GM21529 (cell line): Measurements from ENCODE around the gene ANKK1.

Experiments used
- ATAC-seq: cut with Tn5 transposase; IDR thresholded peaks from one replicate; pipeline ENCODE4 v1.9.1; 2021; ENCODE audit not compliant: unreplicated experiment

ANKK1 gene

DNA sequence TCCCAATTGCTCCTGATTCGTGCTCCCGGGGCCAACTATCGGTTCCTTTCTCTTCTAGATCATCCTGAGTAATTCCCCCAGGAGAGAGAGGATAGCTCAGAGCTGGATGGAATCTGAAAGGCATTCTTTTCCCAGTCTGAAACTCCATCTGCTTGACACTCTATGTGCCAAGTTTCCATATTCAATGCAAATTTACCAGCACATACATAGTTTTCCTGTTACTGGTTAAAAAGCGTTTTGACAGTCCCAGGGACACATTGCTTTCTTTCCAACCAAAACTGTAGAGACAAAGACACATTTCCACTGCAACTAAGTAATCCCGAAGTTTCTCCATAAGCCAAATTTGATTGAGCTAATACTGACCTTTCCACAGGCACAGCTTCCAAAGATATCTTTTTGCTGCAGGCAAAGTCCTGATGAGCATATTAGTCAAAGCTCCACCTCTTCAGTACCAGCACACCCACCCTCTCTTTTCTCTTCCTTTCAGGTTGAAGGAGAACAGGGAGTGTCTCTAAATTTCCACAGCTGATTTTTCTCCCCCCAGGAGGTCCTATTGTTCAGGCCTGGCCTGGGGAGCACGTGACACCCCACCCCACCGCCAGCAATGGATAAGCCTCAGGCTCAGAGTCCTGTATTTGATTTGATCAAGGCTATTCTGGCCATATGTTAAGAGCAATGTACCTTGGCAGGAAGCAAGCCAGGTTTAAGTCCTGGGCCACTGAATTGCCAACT, 9.7 kb upstream of the ANKK1 start:
- ATAC-seq: no peak

- ATAC-seq: no peak
Measured at GRCh38 chr11:113378692-113379091, 8.9 kb upstream of the ANKK1 start.

- no peak for ATAC-seq
Measured at GRCh38 chr11:113382121-113382520, 5.5 kb upstream of the ANKK1 start.

DNA sequence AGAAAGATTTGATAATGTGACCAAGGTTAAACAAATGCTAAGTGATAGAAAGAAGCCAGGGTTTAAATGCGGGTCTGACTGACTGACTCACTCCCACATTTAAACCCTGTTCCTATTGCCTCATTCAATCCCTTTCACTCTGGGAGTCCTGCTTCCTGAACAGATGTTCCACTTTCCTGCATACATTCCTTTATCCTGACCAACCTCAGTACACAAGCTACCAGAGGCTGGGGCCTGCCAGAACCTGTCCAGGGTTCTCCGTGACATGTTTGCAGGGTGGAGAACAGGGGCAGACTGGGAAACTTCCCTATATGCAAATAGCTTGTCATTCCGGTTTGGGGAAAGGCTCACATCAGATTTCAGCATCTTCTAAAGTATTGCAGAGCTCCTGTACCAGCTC, 3.0 kb upstream of the ANKK1 start:
- no peak for ATAC-seq

DNA sequence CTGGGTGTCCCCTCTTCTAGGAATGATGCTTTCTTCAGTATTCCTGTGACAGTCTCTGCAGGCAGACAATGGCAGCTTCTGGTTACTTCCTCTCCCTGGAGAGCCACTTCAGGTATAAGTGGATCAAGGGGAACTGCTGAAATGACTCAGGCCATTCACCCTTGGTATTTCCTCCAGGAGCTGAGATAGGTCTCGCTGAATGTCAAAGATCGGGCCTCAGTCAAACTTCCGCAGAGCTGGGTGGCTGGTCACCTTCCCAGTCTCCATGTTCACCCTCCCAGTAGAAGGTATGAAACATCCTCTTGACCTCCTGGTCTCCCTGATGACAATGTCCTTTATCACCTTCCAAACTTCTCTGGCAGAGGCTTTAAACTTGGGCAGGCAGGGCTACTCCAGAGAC, 1.8 kb upstream of the ANKK1 start:
- no peak for ATAC-seq

DNA sequence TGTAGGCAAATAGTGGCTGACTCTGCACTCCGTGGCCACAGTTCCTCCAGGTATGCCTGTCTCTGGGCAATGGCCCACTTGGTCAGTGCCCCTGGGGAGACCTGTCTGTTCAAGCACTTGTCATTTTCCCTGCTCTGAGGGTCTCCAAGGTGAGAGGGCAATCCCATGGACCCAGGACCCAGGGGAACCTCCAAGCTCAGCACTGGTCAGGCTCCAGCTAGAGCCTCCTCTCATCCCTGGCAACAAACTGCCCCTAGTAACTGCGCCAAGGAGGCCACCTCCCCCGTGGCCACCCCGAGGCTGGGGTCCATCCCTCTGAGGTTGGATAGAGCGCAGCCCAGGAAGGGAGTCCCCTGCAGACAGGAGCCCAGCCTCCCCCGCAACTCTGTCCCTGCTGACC, 713 bp upstream of the ANKK1 start:
- no peak for ATAC-seq

GRCh38 chr11:113389272-113389671, 1.7 kb downstream of the ANKK1 start:
- no peak for ATAC-seq

GRCh38 chr11:113392236-113392921, 4.8 kb downstream of the ANKK1 start:
- no peak for ATAC-seq

GRCh38 chr11:113393501-113393985, 6.0 kb downstream of the ANKK1 start:
- ATAC-seq: no peak

GRCh38 chr11:113394919-113395318, 7.3 kb downstream of the ANKK1 start:
- no peak for ATAC-seq

DNA sequence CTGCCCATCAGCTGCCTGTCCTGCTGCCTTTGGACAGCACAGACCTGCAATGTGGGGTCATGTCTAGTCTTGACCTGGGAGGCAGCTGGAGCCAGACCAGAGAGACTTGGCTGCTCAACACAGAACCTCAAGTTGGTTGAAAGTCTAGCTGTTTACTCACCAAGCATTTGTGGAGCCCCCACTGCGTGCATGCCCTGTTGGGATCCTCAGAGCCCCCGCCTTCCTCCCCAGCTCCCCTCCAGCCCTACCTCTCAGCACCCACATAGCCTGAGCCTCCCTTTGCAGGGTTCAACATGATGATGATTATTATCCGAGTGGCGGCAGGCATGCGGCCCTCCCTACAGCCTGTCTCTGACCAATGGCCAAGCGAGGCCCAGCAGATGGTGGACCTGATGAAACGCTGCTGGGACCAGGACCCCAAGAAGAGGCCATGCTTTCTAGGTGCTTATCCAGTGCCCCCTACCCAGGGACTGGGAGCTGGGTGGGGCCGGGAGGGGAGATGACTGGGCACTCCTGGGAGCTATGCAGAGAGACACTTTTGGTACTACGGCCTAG, 8.3 kb downstream of the ANKK1 start:
- no peak for ATAC-seq

GRCh38 chr11:113396690-113397089, 9.1 kb downstream of the ANKK1 start:
- ATAC-seq: no peak

GRCh38 chr11:113397212-113397611, 9.6 kb downstream of the ANKK1 start:
- ATAC-seq: no peak

- ATAC-seq: no peak
Measured at GRCh38 chr11:113397821-113398220, 10.2 kb downstream of the ANKK1 start.

DNA sequence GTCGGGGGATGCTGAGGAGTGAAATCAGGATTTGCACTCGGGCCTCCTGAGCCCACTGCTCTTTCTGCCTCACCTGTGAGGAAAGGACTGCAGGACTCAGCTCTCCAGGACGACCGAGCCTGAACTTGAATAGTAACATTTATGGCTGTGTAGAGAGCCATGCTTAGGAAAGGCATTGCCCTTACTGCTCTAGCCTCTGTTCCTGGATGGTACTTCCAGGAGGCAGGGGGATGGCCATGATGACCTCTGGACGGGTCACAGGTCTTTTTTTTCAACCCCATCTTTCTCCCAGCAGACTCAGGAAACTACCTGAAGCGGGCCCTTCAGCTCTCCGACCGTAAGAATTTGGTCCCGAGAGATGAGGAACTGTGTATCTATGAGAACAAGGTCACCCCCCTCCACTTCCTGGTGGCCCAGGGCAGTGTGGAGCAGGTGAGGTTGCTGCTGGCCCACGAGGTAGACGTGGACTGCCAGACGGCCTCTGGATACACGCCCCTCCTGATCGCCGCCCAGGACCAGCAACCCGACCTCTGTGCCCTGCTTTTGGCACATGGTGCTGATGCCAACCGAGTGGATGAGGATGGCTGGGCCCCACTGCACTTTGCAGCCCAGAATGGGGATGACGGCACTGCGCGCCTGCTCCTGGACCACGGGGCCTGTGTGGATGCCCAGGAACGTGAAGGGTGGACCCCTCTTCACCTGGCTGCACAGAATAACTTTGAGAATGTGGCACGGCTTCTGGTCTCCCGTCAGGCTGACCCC, 11.3 kb downstream of the ANKK1 start:
- no peak for ATAC-seq

DNA sequence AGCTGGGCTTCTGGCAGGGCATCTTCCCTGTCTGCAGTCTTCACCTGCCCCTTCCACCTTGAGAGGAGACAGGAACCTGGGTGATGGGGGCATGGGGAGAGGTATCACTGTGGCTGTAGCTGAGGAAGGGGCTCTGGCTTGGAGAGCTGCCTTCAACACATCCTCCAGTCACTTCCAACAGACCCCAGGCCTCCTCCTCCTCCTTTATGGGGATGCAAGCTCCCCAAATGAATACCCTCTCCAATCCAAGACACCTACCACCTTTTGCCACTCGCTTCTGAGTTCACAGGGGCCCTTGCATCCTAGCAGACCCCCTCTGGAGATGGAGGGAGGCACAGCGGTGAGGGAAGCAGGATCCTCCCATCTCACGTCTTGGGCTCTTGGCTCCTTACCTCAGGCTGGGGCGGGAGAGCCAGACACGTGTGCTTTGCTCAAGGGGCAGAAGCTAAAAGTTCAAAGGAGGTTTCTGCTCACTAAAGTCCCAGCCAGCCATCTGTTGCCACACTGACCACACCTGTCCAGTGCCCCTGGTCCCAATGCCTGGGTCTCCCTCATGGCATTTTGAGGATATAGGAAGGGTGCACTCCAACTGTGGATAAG, 13.2 kb downstream of the ANKK1 start:
- ATAC-seq: no peak

GRCh38 chr11:113401718-113402117, 14.1 kb downstream of the ANKK1 start:
- no peak for ATAC-seq

DNA sequence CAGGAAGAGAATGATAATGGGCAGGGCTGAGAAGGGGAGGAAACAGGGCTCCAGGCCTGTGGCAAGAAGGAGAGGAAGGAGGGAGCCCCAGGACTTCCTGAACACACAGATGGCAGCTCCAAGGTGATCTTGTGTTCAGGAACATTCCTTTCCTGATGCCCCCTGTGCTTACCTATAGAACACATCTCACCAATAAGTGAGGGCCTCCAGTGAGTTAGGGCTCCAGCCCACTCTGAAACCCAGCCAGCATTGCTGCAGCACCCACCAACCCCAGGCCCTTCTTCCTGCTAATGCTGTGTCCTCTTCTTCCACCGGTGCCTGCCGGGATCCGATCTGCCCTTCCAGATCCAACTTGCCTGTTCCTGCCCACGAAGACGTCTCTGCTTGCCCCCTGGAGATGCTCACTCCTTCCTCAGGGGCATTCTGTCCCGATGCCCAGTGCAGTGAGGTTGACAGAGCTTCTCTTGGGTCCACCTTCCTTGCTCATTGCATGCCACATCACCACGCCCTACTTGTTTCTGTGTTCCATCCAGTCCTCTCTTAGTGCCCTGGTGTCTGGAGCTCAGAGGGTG, 17.4 kb downstream of the ANKK1 start:
- no peak for ATAC-seq

- no peak for ATAC-seq
Measured at GRCh38 chr11:113405724-113406478, 18.3 kb downstream of the ANKK1 start.

GRCh38 chr11:113407163-113407562, 19.6 kb downstream of the ANKK1 start:
- ATAC-seq: no peak
